Trophoblast cell (in vitro differentiated cells and primary cell): Measurements from ENCODE around the gene ACTR1A.
"Not testable (repeated sequence)": the region's sequence is repeated elsewhere in the genome, so short reads cannot be mapped to it uniquely, and the experiment has no call there.

Experiments
- DNase-seq, 2 donors: peaks; one replicate each; pipeline ENCODE4 v3.0.0-alpha.2; 2016
- H2AFZ ChIP-seq: 2 replicates; pipeline ENCODE4 v1.6.1; 2013; ENCODE audit warnings: low read length, moderate library complexity, mild to moderate bottlenecking; ENCODE audit not compliant: insufficient read depth, poor library complexity
- H2AK5ac ChIP-seq: 2 replicates; pipeline ENCODE4 v1.6.1; 2013; ENCODE audit warnings: mild to moderate bottlenecking, low read length
- H2BK120ac ChIP-seq: 2 replicates; pipeline ENCODE4 v1.6.1; 2013; ENCODE audit warnings: low read length, mild to moderate bottlenecking, moderate library complexity; ENCODE audit not compliant: insufficient read depth, poor library complexity
- H2BK12ac ChIP-seq: 2 replicates; pipeline ENCODE4 v1.6.1; 2013; ENCODE audit warnings: mild to moderate bottlenecking, low read length, moderate library complexity
- H2BK5ac ChIP-seq: 2 replicates; pipeline ENCODE4 v1.6.1; 2013; ENCODE audit warnings: low read length, low read depth, moderate library complexity, mild to moderate bottlenecking; ENCODE audit not compliant: poor library complexity
- H3K14ac ChIP-seq: 2 replicates; pipeline ENCODE4 v1.6.1; 2013; ENCODE audit warnings: mild to moderate bottlenecking, low read length
- H3K18ac ChIP-seq: 2 replicates; pipeline ENCODE4 v1.6.1; 2013; ENCODE audit warnings: mild to moderate bottlenecking, low read length
- H3K23ac ChIP-seq: 2 replicates; pipeline ENCODE4 v1.6.1; 2013; ENCODE audit warnings: low read length
- H3K27ac ChIP-seq: 2 replicates; pipeline ENCODE4 v1.5.1; 2013; ENCODE audit warnings: low read depth, mild to moderate bottlenecking, inconsistent platforms, low read length, moderate library complexity
- H3K27me3 ChIP-seq: 2 replicates; pipeline ENCODE4 v1.6.1; 2013; ENCODE audit warnings: inconsistent platforms, mild to moderate bottlenecking, low read length, moderate library complexity; ENCODE audit not compliant: insufficient read depth
- H3K36me3 ChIP-seq, 2 experiments: 1 replicate in 1 of 2; 2 replicates in 1 of 2; pipeline ENCODE4 v1.6.1; 2013; ENCODE audit warnings: low read length in 2 of 2, mild to moderate bottlenecking in 2 of 2, moderate library complexity in 1 of 2; ENCODE audit not compliant: insufficient read depth in 2 of 2, control insufficient read depth in 1 of 2
- H3K4ac ChIP-seq: 2 replicates; pipeline ENCODE4 v1.6.1; 2013; ENCODE audit warnings: low read depth, mild to moderate bottlenecking, low read length, moderate library complexity
- H3K4me1 ChIP-seq, 2 experiments: 1 replicate in 1 of 2; 2 replicates in 1 of 2; pipeline ENCODE4 v1.6.1; 2013; ENCODE audit warnings: low read length in 2 of 2, mild to moderate bottlenecking in 2 of 2, moderate library complexity in 1 of 2; ENCODE audit not compliant: insufficient read depth in 2 of 2, control insufficient read depth in 1 of 2
- H3K4me2 ChIP-seq: 2 replicates; pipeline ENCODE4 v1.6.1; 2013; ENCODE audit warnings: inconsistent platforms, mild to moderate bottlenecking, low read length, moderate library complexity
- H3K4me3 ChIP-seq: 2 replicates; pipeline ENCODE4 v1.5.1; 2013; ENCODE audit warnings: mild to moderate bottlenecking, low read depth, low read length, inconsistent platforms
- H3K79me1 ChIP-seq: one replicate; pipeline ENCODE4 v1.6.1; 2013; ENCODE audit warnings: low read length
- H3K79me2 ChIP-seq: 2 replicates; pipeline ENCODE4 v1.6.1; 2013; ENCODE audit warnings: low read length, mild to moderate bottlenecking; ENCODE audit not compliant: control insufficient read depth, insufficient read depth, poor library complexity
- H3K9ac ChIP-seq: 2 replicates; pipeline ENCODE4 v1.6.1; 2013; ENCODE audit warnings: mild to moderate bottlenecking, low read length
- H3K9me3 ChIP-seq: 2 replicates; pipeline ENCODE4 v1.6.1; 2013; ENCODE audit warnings: low read depth, mild to moderate bottlenecking, control low read depth, inconsistent platforms, low read length; ENCODE audit not compliant: insufficient read depth
- H4K12ac ChIP-seq: 2 replicates; pipeline ENCODE4 v1.6.1; 2013; ENCODE audit warnings: low read depth, mild to moderate bottlenecking, low read length, moderate library complexity
- H4K8ac ChIP-seq: 2 replicates; pipeline ENCODE4 v1.6.1; 2013; ENCODE audit warnings: low read depth, mild to moderate bottlenecking, low read length, moderate library complexity
- H4K91ac ChIP-seq: one replicate; pipeline ENCODE4 v1.6.1; 2013; ENCODE audit warnings: low read depth, mild to moderate bottlenecking, low read length, moderate library complexity
- WGBS: extraction: QIAGEN DNeasy Blood & Tissue Kit; methylation state at CpG from one replicate; pipeline ENCODE4 v1.1.7; 2013; ENCODE audit warnings: missing lambda C conversion rate; ENCODE audit not compliant: insufficient read length, insufficient coverage; ENCODE audit errors: extremely low coverage; 5-methylcytosine and 5-hydroxymethylcytosine counted together

ACTR1A gene

GRCh38 chr10:102501201-102502028 is 1.1 kb downstream of the ACTR1A start:
- Histone ChIP-seq H3K4me3 (peak overlapping the region; percentile 58), H4K12ac (no peak overlapping the region)
- no CpG with 5 or more reads among the region's 23 CpGs for WGBS

GRCh38 chr10:102500686-102501085 is 1.8 kb downstream of the ACTR1A start:
- H3K36me3 ChIP-seq, H3K9me3 ChIP-seq, H2AK5ac ChIP-seq, H3K27me3 ChIP-seq, H3K27ac ChIP-seq, H4K91ac ChIP-seq, H3K4me3 ChIP-seq, DNase-seq, H3K4me1 ChIP-seq, H3K23ac ChIP-seq, H3K9ac ChIP-seq, H4K12ac ChIP-seq, H3K18ac ChIP-seq, H3K14ac ChIP-seq, H2BK5ac ChIP-seq, H4K8ac ChIP-seq, H3K4me2 ChIP-seq, H2BK12ac ChIP-seq, H2AFZ ChIP-seq: not testable (repeated sequence)
- peaks cover 13% of the 10 kb centered on the region for H3K79me1 ChIP-seq
- H3K79me2 ChIP-seq = peaks cover 23% of the 10 kb centered on the region
- no CpG with 5 or more reads among the region's 13 CpGs for WGBS
- peak overlapping the region; percentile 44 for H2BK120ac ChIP-seq
- H3K4ac ChIP-seq = peak overlapping the region; percentile 98

More at GRCh38 chr10:102501201-102502028, 1.1 kb downstream of the ACTR1A start:
- no peak for DNase-seq
- Histone ChIP-seq H3K9ac (peak overlapping the region; percentile 78), H3K27me3 (no peaks in the 10 kb centered on the region), H3K79me2 (peaks cover 23% of the 10 kb centered on the region), H2BK12ac (no peak overlapping the region), H3K18ac (no peak overlapping the region), H3K4ac (peak overlapping the region; percentile 5), H3K4me2 (peak overlapping the region; percentile 78), H4K8ac (no peak overlapping the region), H4K91ac (peak overlapping the region; percentile 32), H2AK5ac (no peak overlapping the region), H2BK5ac (no peak overlapping the region), H3K4me1 (peaks cover 3 to 8% of the 10 kb centered on the region in 2 experiments), H3K36me3 (no peaks in the 10 kb centered on the region), H3K27ac (no peak overlapping the region), H3K14ac (no peak overlapping the region), H3K9me3 (no peaks in the 10 kb centered on the region), H2AFZ (no peak overlapping the region), H3K23ac (no peak overlapping the region), H2BK120ac (no peak overlapping the region), H3K79me1 (peaks cover 13% of the 10 kb centered on the region)

- WGBS = no CpG with 5 or more reads among the region's 3 CpGs
- Histone ChIP-seq H3K36me3 (peaks cover 0 to 10% of the 10 kb centered on the region in 2 experiments), H3K4me2 (no peak overlapping the region)
Observed at GRCh38 chr10:102499356-102499755, 3.2 kb downstream of the ACTR1A start.

DNA sequence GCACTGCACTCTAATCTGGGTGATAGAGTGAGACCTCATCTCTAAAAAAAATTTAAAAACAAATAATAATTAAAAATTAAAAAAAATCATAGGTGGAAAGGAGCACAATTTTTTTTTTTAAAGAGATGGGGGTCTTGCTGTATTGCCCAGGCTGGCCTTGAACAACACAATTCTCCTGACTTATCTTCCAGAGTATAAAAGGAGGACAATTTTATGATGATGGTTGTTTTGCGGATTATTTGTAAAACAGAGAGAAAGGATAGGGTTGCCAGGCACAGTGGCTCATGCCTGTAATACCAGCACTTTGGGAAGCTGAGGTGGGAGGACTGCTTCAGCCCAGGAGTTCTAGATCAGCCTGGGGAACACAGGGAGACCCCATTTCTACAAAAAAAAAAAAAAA is 5.0 kb downstream of the ACTR1A start:
- DNase-seq = no peak
- Histone ChIP-seq H3K36me3 (peaks cover 2 to 14% of the 10 kb centered on the region in 2 experiments), H3K23ac (no peak overlapping the region), H2BK5ac (no peak overlapping the region), H3K14ac (no peak overlapping the region), H4K8ac (no peak overlapping the region), H3K9ac (no peak overlapping the region), H4K12ac (no peak overlapping the region), H3K27me3 (no peaks in the 10 kb centered on the region), H3K18ac (no peak overlapping the region), H3K4me3 (no peak overlapping the region), H3K4ac (peak overlapping the region; percentile 92), H2BK120ac (no peak overlapping the region), H3K4me2 (no peak overlapping the region), H3K79me2 (peaks cover 18% of the 10 kb centered on the region), H3K4me1 (peaks cover 4% of the 10 kb centered on the region in 2 experiments), H3K9me3 (no peaks in the 10 kb centered on the region), H4K91ac (no peak overlapping the region), H2AK5ac (no peak overlapping the region), H3K79me1 (peaks cover 4% of the 10 kb centered on the region), H3K27ac (no peak overlapping the region), H2BK12ac (no peak overlapping the region), H2AFZ (no peak overlapping the region)
- WGBS = no CpG with 5 or more reads among the region's 1 CpG

More at GRCh38 chr10:102499356-102499755, 3.2 kb downstream of the ACTR1A start:
- H2AFZ ChIP-seq = no peak overlapping the region
- no peak overlapping the region for H4K91ac ChIP-seq
- peaks cover 9% of the 10 kb centered on the region for H3K79me1 ChIP-seq
- H3K4ac ChIP-seq = no peak overlapping the region
- H4K12ac ChIP-seq = no peak overlapping the region
- H3K14ac ChIP-seq = no peak overlapping the region
- H3K79me2 ChIP-seq = peaks cover 19% of the 10 kb centered on the region
- no peak overlapping the region for H3K4me3 ChIP-seq
- no peak overlapping the region for H2BK5ac ChIP-seq
- peaks cover 3% of the 10 kb centered on the region in 2 experiments for H3K4me1 ChIP-seq
- H2AK5ac ChIP-seq = no peak overlapping the region
- H3K18ac ChIP-seq = no peak overlapping the region
- no peak for DNase-seq
- no peaks in the 10 kb centered on the region for H3K9me3 ChIP-seq
- H3K23ac ChIP-seq = no peak overlapping the region
- H4K8ac ChIP-seq = no peak overlapping the region
- no peak overlapping the region for H2BK12ac ChIP-seq
- no peak overlapping the region for H2BK120ac ChIP-seq
- H3K27ac ChIP-seq = no peak overlapping the region
- H3K9ac ChIP-seq = no peak overlapping the region
- H3K27me3 ChIP-seq = no peaks in the 10 kb centered on the region
